H9 (cell line): ENCODE data around the gene CLMP. TPM values are rescaled to one million over a fixed set of nuclear protein-coding genes. Genes with fewer than 3 reads are reported as not detected.

Experiments
- DNase-seq: peaks from one replicate; pipeline ENCODE4 v3.0.0-alpha.2; 2017
- H2AFZ ChIP-seq: one replicate; pipeline ENCODE4 v1.6.1; 2013; ENCODE audit warnings: mild to moderate bottlenecking, low read length, control low read depth, moderate library complexity
- H2AK5ac ChIP-seq: 2 replicates; pipeline ENCODE4 v1.6.1; 2013; ENCODE audit warnings: low read length, control low read depth, mixed read lengths; ENCODE audit not compliant: insufficient read length
- H2BK120ac ChIP-seq: one replicate; pipeline ENCODE4 v1.6.1; 2013; ENCODE audit warnings: low read depth, mild to moderate bottlenecking, low read length, control low read depth, inconsistent platforms; ENCODE audit not compliant: poor library complexity, severe bottlenecking
- H2BK12ac ChIP-seq: 2 replicates; pipeline ENCODE4 v1.6.1; 2013; ENCODE audit warnings: low read length, control low read depth, mixed read lengths, low read depth; ENCODE audit not compliant: insufficient read length
- H2BK15ac ChIP-seq: 2 replicates; pipeline ENCODE4 v1.6.1; 2013; ENCODE audit warnings: low read depth, low read length, control low read depth
- H2BK20ac ChIP-seq: one replicate; pipeline ENCODE4 v1.6.1; 2013; ENCODE audit warnings: low read depth, mild to moderate bottlenecking, low read length, control low read depth, inconsistent platforms; ENCODE audit not compliant: poor library complexity, severe bottlenecking
- H2BK5ac ChIP-seq: 2 replicates; pipeline ENCODE4 v1.6.1; 2013; ENCODE audit warnings: low read length, control low read depth, mixed read lengths; ENCODE audit not compliant: insufficient read length
- H3K14ac ChIP-seq: 2 replicates; pipeline ENCODE4 v1.6.1; 2013; ENCODE audit warnings: low read length, control low read depth; ENCODE audit not compliant: insufficient read depth
- H3K18ac ChIP-seq: 2 replicates; pipeline ENCODE4 v1.6.1; 2013; ENCODE audit warnings: low read depth, mild to moderate bottlenecking, mixed read lengths, low read length, control low read depth; ENCODE audit not compliant: insufficient read length
- H3K23ac ChIP-seq: 2 replicates; pipeline ENCODE4 v1.6.1; 2013; ENCODE audit warnings: low read length, control low read depth, mixed read lengths, low read depth; ENCODE audit not compliant: insufficient read length
- H3K23me2 ChIP-seq: 2 replicates; pipeline ENCODE4 v1.6.1; 2013; ENCODE audit warnings: low read depth, mild to moderate bottlenecking, mixed read lengths, low read length, control low read depth; ENCODE audit not compliant: insufficient read length, poor library complexity, severe bottlenecking
- H3K27ac ChIP-seq: 2 replicates; pipeline ENCODE4 v1.5.1; 2013; ENCODE audit warnings: low read length, control low read depth, mixed read lengths, low read depth; ENCODE audit not compliant: insufficient read length
- H3K27me3 ChIP-seq: 2 replicates; pipeline ENCODE4 v1.6.1; 2013; ENCODE audit warnings: low read length, control low read depth, inconsistent platforms; ENCODE audit not compliant: insufficient read depth
- H3K4ac ChIP-seq: 2 replicates; pipeline ENCODE4 v1.6.1; 2013; ENCODE audit warnings: low read depth, mild to moderate bottlenecking, control low read depth, inconsistent platforms, low read length, moderate library complexity
- H3K4me1 ChIP-seq: 2 replicates; pipeline ENCODE4 v1.6.1; 2013; ENCODE audit warnings: low read length, control low read depth, inconsistent platforms; ENCODE audit not compliant: insufficient read depth
- H3K4me2 ChIP-seq: 2 replicates; pipeline ENCODE4 v1.6.1; 2013; ENCODE audit warnings: low read length, control low read depth, mixed read lengths; ENCODE audit not compliant: insufficient read length, insufficient read depth
- H3K56ac ChIP-seq: 2 replicates; pipeline ENCODE4 v1.6.1; 2013; ENCODE audit warnings: low read depth, mild to moderate bottlenecking, mixed read lengths, low read length, control low read depth; ENCODE audit not compliant: insufficient read length
- H3K79me1 ChIP-seq: 2 replicates; pipeline ENCODE4 v1.6.1; 2013; ENCODE audit warnings: low read depth, mild to moderate bottlenecking, moderate library complexity, low read length, control low read depth, inconsistent platforms; ENCODE audit not compliant: insufficient read depth, poor library complexity, severe bottlenecking
- H3K79me2 ChIP-seq: 2 replicates; pipeline ENCODE4 v1.6.1; 2013; ENCODE audit warnings: low read length, control low read depth, inconsistent platforms; ENCODE audit not compliant: insufficient read depth
- H3K9ac ChIP-seq: 2 replicates; pipeline ENCODE4 v1.6.1; 2013; ENCODE audit warnings: low read length, control low read depth, mixed read lengths; ENCODE audit not compliant: insufficient read length; ENCODE audit errors: extremely low read depth
- H3K9me3 ChIP-seq: one replicate; pipeline ENCODE4 v1.6.1; 2013; ENCODE audit warnings: low read depth, low read length, inconsistent platforms; ENCODE audit not compliant: control insufficient read depth
- H3T11ph ChIP-seq: one replicate; pipeline ENCODE4 v1.6.1; 2013; ENCODE audit warnings: mild to moderate bottlenecking, low read length, control low read depth, inconsistent platforms
- H4K20me1 ChIP-seq: one replicate; pipeline ENCODE4 v1.6.1; 2013; ENCODE audit not compliant: control insufficient read depth, insufficient read length, insufficient read depth
- H4K5ac ChIP-seq: 2 replicates; pipeline ENCODE4 v1.6.1; 2013; ENCODE audit warnings: low read depth, mild to moderate bottlenecking, mixed read lengths, low read length, control low read depth; ENCODE audit not compliant: insufficient read length
- H4K8ac ChIP-seq: replicated peaks from 2 replicates; pipeline ENCODE4 v1.6.1; 2013; ENCODE audit warnings: low read length, control low read depth, mixed read lengths, low read depth; ENCODE audit not compliant: insufficient read length
- H4K91ac ChIP-seq: 2 replicates; pipeline ENCODE4 v1.6.1; 2013; ENCODE audit warnings: low read depth, mild to moderate bottlenecking, moderate library complexity, mixed read lengths, low read length, control low read depth; ENCODE audit not compliant: insufficient read length
- H3K27ac Mint-ChIP-seq, 3 experiments: 2 replicates in 2 of 3; 3 replicates in 1 of 3; pipeline ENCODE4 v1.8.0; 2020 to 2021; ENCODE audit warnings: mixed read lengths in 3 of 3, mild to moderate bottlenecking in 1 of 3, moderate library complexity in 1 of 3
- H3K27me3 Mint-ChIP-seq: 2 replicates; pipeline ENCODE4 v1.8.0; 2021; ENCODE audit warnings: low read depth, mild to moderate bottlenecking, moderate library complexity, mixed read lengths
- H3K36me3 Mint-ChIP-seq, 3 experiments: 2 replicates in 2 of 3; 3 replicates in 1 of 3; pipeline ENCODE4 v1.8.0; 2020 to 2021; ENCODE audit warnings: low read depth in 3 of 3, mixed read lengths in 3 of 3; ENCODE audit not compliant: insufficient read depth in 1 of 3
- H3K4me1 Mint-ChIP-seq, 2 experiments: 2 replicates each; pipeline ENCODE4 v1.8.0; 2020; ENCODE audit warnings: mixed read lengths in 2 of 2
- H3K4me3 Mint-ChIP-seq, 2 experiments: 2 replicates in 1 of 2; 3 replicates in 1 of 2; pipeline ENCODE4 v1.8.0; 2020 to 2021; ENCODE audit warnings: mild to moderate bottlenecking in 2 of 2, mixed read lengths in 2 of 2, moderate library complexity in 1 of 2
- H3K9me3 Mint-ChIP-seq, 2 experiments: 2 replicates in 1 of 2; 3 replicates in 1 of 2; pipeline ENCODE4 v1.8.0; 2020; ENCODE audit warnings: mild to moderate bottlenecking in 2 of 2, mixed read lengths in 2 of 2, moderate library complexity in 1 of 2
- CTCF ChIP-seq: fragments of 200-600 bp; sonication (generic); conservative IDR thresholded peaks from 3 replicates; pipeline ENCODE4 v1.8.0; 2021; ENCODE audit warnings: antibody characterized with exemption, mild to moderate bottlenecking
- WGBS: extraction: QIAGEN DNeasy Blood & Tissue Kit; methylation state at CpG from one replicate; pipeline ENCODE4 v1.1.7; 2013; ENCODE audit warnings: missing lambda C conversion rate, low lambda C conversion rate, mixed read lengths; ENCODE audit not compliant: insufficient read length; ENCODE audit errors: extremely low coverage; 5-methylcytosine and 5-hydroxymethylcytosine counted together
- total RNA-seq: library from RNA; stranded (reverse); gene quantifications from 2 replicates; pipeline ENCODE4 v1.2.1, GENCODE V29; 2021

CLMP gene
- total RNA-seq, 1 experiment from 2014 or later, result 13.8 TPM

DNA sequence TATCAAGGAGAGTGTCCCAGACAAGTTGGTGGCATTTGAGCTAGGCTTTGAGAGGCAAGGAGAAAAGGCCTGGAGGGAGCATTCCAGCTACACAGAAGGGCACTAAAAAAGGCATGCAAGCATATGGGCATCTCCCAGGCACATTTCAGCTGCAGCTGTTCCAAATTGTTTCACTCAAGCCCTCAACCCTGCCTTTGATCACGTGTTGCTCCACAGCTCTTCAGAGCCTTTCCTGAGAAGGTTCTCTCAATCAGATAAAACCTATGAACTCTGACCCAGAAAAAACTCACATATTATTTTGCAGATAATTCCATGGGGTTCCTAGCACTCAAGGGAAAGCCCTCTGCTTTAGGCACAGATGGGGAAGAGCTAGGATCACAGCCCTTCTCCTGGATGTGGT, 108.7 kb downstream of the CLMP start:
- peak overlapping the region; percentile 15 to 75 (median 42); a peak in 2 of 7 replicates for H3K27ac Mint-ChIP-seq

More for the DNA sequence above, 108.7 kb downstream of the CLMP start:
- Histone ChIP-seq H3K23ac (no peak overlapping the region), H3K9ac (no peak overlapping the region), H3K9me3 (no peaks in the 10 kb centered on the region), H3K14ac (no peak overlapping the region), H2BK15ac (no peak overlapping the region), H3K79me1 (no peaks in the 10 kb centered on the region), H3K56ac (no peak overlapping the region), H2BK20ac (no peak overlapping the region), H3K27me3 (no peaks in the 10 kb centered on the region), H3K18ac (no peak overlapping the region), H3K4me2 (no peak overlapping the region), H3K4me1 (no peaks in the 10 kb centered on the region), H3T11ph (no peak overlapping the region), H2AK5ac (no peak overlapping the region), H2BK120ac (no peak overlapping the region), H2AFZ (no peak overlapping the region), H2BK12ac (no peak overlapping the region), H3K79me2 (no peaks in the 10 kb centered on the region), H4K20me1 (no peaks in the 10 kb centered on the region), H3K4ac (no peak overlapping the region), H4K5ac (no peak overlapping the region), H2BK5ac (no peak overlapping the region), H3K23me2 (no peaks in the 10 kb centered on the region), H4K8ac (no peak overlapping the region), H3K27ac (no peak overlapping the region), H4K91ac (no peak overlapping the region)
- H3K9me3 Mint-ChIP-seq, result no peaks in the 10 kb centered on the region
- WGBS, result no CpG with 5 or more reads among the region's 1 CpG
- H3K36me3 Mint-ChIP-seq, result peaks cover 7 to 12% (median 9%) of the 10 kb centered on the region in 3 experiments; a peak in 6 of 7 replicates
- H3K27me3 Mint-ChIP-seq, result no peaks in the 10 kb centered on the region
- no peak for TF ChIP-seq CTCF
- DNase-seq, result no peak
- H3K4me1 Mint-ChIP-seq, result no peaks in the 10 kb centered on the region
- no peak overlapping the region for H3K4me3 Mint-ChIP-seq
